Kasumi-1 (cell line): ENCODE data around the gene CCDC28A.

Experiments used
- DNase-seq, 2 experiments: peaks; one replicate each; lab custom pipeline; 2025; lab: John Stamatoyannopoulos, UW

Gene CCDC28A

GRCh38 chr6:138795809-138796603, 22.4 kb downstream of the CCDC28A start, which contains the start of gene ECT2L:
ECT2L (plus strand) TSS chr6:138796087; CDS start chr6:138813275, 17,188 bp downstream.
- DNase-seq, result no peak

DNA sequence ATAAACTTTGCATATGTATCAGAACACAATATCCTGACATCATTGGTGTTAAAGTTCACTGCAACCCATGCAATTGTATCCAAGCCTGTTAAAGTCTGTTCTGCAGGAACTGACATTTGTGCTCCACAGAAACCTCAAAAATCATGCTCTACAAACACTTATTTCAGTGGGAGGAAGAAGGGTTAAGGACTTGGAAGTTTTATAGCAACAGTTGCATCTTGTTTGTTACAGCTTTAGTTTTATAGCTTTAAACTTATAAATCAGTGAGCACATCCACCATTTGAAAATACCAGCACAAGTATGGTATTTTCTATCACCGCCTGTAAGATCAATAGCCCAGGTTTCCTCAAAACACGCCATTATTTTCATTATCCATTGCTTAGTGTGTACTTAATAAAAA, 23.2 kb downstream of the CCDC28A start:
- DNase-seq, result no peak

- no peak for DNase-seq
These were observed 24.4 kb downstream of the CCDC28A start for GRCh38 chr6:138797806-138798446.

- no peak for DNase-seq
These were observed 27.0 kb downstream of the CCDC28A start for GRCh38 chr6:138800377-138801150.

DNA sequence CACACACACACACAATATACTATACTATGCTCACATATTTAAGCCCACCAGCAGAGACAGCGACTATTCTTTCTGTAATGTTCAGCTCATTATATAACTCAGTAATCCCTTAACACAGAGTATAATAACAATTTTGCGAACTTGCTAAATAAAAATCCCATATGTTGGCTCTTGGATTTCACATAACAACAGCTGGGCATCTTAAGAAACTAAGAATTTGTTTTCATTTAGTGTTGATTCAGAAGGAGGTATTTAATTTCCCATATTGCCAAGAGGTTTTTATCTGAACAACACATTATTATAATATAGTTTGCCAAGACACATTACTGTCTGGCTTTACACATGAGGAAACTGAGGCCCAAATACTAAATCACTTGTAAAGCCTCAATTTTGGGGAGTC, 29.8 kb downstream of the CCDC28A start:
- no peak for DNase-seq

DNA sequence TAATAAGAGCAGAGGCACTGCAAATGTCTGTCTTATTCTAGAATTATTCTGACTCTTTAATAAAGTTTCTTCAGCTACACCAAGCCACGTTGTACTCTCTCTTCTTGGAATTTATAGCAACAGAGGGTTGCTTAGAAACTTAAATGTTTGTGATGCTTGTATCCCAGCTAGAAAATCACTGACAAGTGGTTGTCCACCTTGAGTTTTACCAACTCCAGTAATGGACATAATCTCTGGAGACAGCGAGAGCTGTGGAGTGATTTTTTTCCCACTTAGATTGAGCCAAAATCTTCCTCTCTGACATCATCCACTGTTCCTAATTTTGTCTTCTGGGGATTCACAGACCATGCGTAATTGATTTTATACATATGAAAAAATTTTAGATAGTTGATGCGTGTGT, 30.3 kb downstream of the CCDC28A start:
- no peak for DNase-seq

GRCh38 chr6:138805016-138805765, 31.6 kb downstream of the CCDC28A start:
- DNase-seq, result no peak

GRCh38 chr6:138806889-138807288, 33.3 kb downstream of the CCDC28A start:
- no peak for DNase-seq

- DNase-seq, result no peak
These were observed 36.1 kb downstream of the CCDC28A start for GRCh38 chr6:138809677-138810076.

DNA sequence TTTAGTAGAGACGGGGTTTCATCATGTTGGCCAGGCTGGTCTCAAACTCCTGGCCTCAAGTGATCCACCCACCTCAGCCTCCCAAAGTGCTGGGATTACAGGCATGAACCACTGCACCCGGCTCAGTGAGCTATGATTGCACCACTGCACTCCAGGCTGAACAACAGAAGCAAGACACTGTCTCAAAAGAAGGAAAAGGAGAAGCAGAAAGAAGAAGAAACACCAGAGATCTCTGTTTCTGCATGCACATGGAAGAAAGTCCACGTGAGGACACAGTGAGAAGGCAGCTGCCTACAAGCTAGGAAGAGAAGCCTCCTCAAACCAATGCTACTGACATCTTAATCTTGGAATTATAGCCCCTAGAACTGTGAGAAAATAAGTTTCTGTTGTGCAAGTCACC, 38.3 kb downstream of the CCDC28A start:
- peak in 1 of 2 experiments; percentile 7 for DNase-seq

DNA sequence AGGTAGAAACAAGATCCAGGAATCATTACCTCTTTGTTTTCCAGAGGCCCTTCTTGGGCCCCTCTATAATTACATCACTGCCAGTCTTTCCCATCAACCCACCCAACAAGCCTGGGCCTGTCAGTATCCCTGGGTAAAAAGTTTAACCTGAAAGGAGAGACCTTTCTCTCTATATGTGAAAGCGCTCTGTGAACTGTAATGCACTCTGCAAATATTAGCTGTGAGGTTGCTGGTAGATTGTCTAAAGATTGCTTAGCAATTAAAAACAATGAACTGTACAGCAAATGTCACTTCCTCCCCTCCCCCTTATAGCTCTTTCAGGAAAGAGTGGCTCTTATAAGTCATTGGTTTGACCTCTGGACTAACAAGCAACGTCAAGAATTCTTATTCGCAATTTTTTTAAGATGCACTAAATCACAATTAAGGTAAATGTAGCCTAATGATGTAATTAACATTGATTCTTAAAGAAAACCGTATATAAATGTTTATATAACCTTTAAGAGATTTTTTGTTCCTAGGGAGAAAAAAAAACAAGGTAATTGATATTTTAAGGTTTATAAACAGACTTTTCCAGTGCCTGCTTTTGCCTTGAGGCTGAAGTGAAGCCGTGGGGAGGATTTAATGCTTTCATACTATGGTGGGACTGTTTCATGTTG, 40.7 kb downstream of the CCDC28A start:
- DNase-seq, result no peak

DNA sequence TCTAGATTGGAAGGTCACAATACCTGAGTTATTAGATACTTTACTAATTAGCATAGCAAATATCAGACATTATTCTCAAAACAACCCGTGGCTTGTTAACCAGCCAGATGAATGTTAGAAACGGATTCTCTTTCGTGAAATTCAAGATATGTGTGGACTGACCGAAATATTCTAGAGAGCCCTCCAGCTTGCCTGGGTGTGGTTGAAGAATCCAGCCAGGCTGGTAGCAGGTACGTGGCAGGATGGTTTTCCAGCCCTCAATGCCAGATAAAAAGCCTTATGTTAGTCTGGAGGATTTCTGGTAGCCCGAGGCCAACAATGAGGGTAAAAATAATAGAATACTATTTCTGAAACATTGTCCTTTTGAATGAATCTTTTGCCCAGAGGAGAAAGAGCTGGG, 41.7 kb downstream of the CCDC28A start:
- DNase-seq, result no peak

DNA sequence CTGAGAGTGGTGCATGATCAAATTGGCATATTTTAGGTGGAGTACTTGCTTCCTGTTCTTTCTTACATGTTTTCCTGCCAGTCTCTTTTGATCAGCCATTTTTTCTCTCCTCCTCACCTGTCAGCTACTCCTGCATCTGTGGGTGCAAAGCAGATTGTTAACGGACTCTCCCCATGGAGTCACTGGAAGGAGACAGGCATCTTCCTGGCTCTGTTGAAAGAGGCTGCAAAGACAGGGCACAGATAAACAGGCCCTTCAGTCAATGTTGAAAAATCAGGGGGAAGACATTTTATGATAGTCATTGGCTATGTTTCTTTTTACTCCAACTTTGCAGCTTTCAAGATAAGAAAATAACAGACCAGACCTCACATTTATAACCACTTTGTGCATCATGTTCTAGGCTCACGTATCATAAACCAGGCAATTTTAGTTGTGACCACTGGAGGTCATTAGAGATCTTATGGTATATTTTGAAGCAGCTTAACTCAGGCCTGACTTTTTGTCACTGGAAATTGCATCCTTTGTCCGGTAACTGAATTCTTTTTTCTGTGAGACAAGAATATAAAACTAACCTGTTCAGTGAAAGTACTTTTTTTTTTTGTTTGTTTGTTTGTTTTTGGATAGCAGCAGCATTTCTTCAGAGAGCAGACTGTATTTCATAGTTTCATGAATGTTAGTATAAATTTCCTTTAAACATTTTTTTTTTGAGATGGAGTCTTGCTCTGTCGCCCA, 42.4 kb downstream of the CCDC28A start:
- peak; percentile 84 to 90 for DNase-seq

GRCh38 chr6:138817799-138818198, 44.2 kb downstream of the CCDC28A start:
- DNase-seq, result no peak

DNA sequence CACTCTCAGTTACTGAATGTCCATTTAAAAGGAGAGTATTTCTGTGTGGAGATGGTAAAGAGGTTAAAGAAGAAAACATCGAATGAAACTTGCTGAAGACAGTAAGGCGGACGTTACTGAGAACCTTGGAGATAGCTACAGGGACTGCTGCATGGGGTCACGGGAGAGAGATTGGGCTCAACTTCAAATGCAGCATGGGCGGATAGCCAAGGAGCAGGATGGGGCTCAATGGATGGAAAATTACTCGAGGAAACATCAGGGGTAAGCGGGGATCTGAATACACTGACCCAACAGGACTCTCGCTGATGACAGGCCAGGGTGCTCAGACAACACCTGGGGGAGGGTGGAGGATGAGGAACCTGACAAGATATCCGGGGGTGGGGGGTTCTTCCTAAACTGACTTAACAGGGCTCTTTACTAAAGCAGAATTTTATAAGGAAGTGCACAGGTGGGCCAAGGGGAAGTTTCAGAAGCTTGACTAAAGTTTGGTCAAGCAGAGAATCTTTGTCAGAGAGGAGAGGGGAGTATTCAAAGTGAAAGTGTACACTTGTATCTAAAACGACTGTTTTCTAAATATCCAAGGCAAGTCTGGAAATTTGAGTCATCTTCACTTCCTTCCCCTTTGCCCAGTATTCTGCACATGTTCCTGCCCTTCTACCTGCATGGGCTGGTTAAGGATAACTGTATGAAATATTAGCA, 45.1 kb downstream of the CCDC28A start:
- DNase-seq, result peak; percentile 19 to 25

- DNase-seq, result no peak
These were observed 48.0 kb downstream of the CCDC28A start for GRCh38 chr6:138821519-138821918.

DNA sequence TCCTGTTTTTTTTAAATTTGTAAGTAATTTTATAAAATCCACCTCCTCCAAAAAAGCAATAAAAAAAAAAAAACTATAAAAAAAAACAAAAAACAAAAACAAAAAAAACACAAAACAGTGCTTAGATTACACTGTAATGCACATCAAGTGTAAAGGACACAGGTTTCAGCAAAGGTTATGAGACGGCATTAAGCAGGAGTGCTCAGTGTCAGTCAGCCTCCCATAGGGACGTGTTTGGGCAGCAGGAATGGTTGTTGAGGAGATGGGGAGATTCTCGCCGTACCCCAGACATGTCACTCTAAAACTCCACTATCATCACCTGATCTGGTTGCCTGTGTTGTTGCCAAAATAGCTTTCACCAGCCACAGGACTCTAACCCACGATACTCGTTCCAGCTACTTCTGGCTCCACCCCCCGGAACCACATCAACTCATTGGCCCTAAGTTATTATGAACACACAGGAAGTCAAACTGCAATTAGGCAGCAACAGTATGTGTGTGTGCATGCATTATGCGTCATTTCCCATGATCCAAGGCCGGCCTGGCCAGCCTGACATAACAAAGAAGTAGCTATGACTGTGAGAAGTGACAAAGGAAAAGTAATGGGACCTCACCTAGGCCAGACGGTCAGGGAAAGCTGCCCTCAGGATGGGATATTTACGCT, 51.0 kb downstream of the CCDC28A start:
- no peak for DNase-seq

DNA sequence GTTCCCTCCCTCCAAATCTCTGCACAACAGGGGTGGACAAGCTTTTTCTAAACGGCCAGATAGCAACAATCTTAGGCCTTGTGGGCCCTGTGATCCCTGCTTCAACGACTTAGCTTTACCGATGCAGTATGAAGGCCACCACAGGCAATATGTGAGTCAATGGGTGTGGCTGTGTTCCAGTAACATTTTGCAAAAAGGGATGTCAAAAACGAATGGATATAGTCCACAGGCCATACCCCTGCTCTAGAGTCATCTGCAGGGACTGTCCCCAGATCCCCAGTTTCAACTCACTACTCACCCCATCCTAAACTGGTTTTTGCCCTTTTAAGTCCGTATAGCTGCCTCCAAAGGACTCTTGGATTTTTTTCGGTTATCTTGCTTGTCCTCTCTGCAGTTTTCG, 56.7 kb downstream of the CCDC28A start:
- no peak for DNase-seq

- DNase-seq, result no peak
These were observed 58.6 kb downstream of the CCDC28A start for GRCh38 chr6:138832182-138832581.
